Uterus (tissue), 4 donors: ENCODE measurements around the gene GJB2. TPM values are rescaled to one million over a fixed set of nuclear protein-coding genes. Genes with fewer than 3 reads are reported as not detected.

Experiments used
- DNase-seq, 2 donors: peaks; one replicate each; pipeline ENCODE4 v3.0.0-alpha.2; 2019 to 2020
- H3K27ac ChIP-seq, 2 donors: fragments of 200-600 bp; sonication (generic); 1 replicate in 1 of 2; 2 replicates in 1 of 2; pipeline ENCODE4 v1.5.1; 2016 to 2018
- H3K27me3 ChIP-seq, 2 donors: fragments of 200-600 bp; sonication (generic); one replicate each; pipeline ENCODE4 v1.5.1; 2018 to 2019; ENCODE audit warnings: control low read depth in 1 of 2
- H3K36me3 ChIP-seq, 2 donors: fragments of 200-600 bp; sonication (generic); one replicate each; pipeline ENCODE4 v1.5.1; 2019; ENCODE audit warnings: control low read depth in 1 of 2
- H3K4me1 ChIP-seq, 2 donors: fragments of 200-600 bp; sonication (generic); one replicate each; pipeline ENCODE4 v1.5.1; 2018 to 2019; ENCODE audit warnings: control low read depth in 1 of 2
- H3K4me3 ChIP-seq, 2 donors: fragments of 200-600 bp; sonication (generic); 1 replicate in 1 of 2; 2 replicates in 1 of 2; pipeline ENCODE4 v1.5.1; 2018 to 2019; ENCODE audit warnings: mild to moderate bottlenecking in 1 of 2
- H3K9me3 ChIP-seq, 2 donors: fragments of 200-600 bp; sonication (generic); one replicate each; pipeline ENCODE4 v1.5.1; 2019; ENCODE audit warnings: control low read depth in 1 of 2
- CTCF ChIP-seq, 4 experiments: fragments of 200-600 bp in 2 of 4; fragments of 450-650 bp in 2 of 4; sonication (generic) in 2 of 4; IDR thresholded peaks; one replicate each; pipeline ENCODE4 v1.5.1; 2016 to 2019; ENCODE audit warnings: antibody characterized with exemption in 4 of 4, mild to moderate bottlenecking in 2 of 4, moderate library complexity in 1 of 4
- POLR2A ChIP-seq, 2 donors: fragments of 450-650 bp; IDR thresholded peaks; one replicate each; pipeline ENCODE4 v1.6.1; 2016; ENCODE audit warnings: antibody characterized with exemption in 2 of 2, mild to moderate bottlenecking in 1 of 2, moderate library complexity in 1 of 2
- intact Hi-C: fragments of 100-400 bp; cut with DNase I; formaldehyde crosslinking; loops from one replicate; pipeline ENCODE4 v1.15.1; 2023; ENCODE audit warnings: low total_unique reads
- total RNA-seq, 4 donors: library from RNA; depleted of rRNA in 3 of 4; stranded (reverse); fragments of >200 nt in 3 of 4; gene quantifications; one replicate each; pipeline versions ENCODE4 v1.1.0 to v1.2.4, GENCODE V29; 2014 to 2023
- donor health status: DM: yes; HTN: yes; CAD: no.

The GJB2 gene
- total RNA-seq, 4 donors from 2014 or later, result 1.2 to 2.5 TPM; not detected in 2

- intact Hi-C loops, result no loop called here
Measured at GRCh38 chr13:20145521-20145920, 47.2 kb downstream of the GJB2 start.

GRCh38 chr13:20144141-20144850, 48.4 kb downstream of the GJB2 start:
- H3K36me3 ChIP-seq, result no peaks in the 10 kb centered on the region
- no peak for DNase-seq
- H3K4me1 ChIP-seq, result no peaks in the 10 kb centered on the region
- no peaks in the 10 kb centered on the region for H3K9me3 ChIP-seq
- peaks cover 3 to 5% of the 10 kb centered on the region in 2 donors for H3K27me3 ChIP-seq
- no peak overlapping the region for H3K4me3 ChIP-seq
- intact Hi-C loops, result no loop called here
- no peak overlapping the region for H3K27ac ChIP-seq
- TF ChIP-seq CTCF (IDR thresholded peaks at IDR 0.05) (no peak), POLR2A (IDR thresholded peaks at IDR 0.05) (no peak)

More at GRCh38 chr13:20145521-20145920, 47.2 kb downstream of the GJB2 start:
- no peak for TF ChIP-seq CTCF (IDR thresholded peaks at IDR 0.05)
- no peak for TF ChIP-seq POLR2A (IDR thresholded peaks at IDR 0.05)
- H3K9me3 ChIP-seq, result no peaks in the 10 kb centered on the region
- peaks cover 0 to 5% of the 10 kb centered on the region in 2 donors for H3K27me3 ChIP-seq
- DNase-seq, result no peak
- no peaks in the 10 kb centered on the region for H3K36me3 ChIP-seq
- H3K4me1 ChIP-seq, result no peaks in the 10 kb centered on the region
- no peak overlapping the region for H3K4me3 ChIP-seq
- no peak overlapping the region for H3K27ac ChIP-seq

- TF ChIP-seq POLR2A (IDR thresholded peaks at IDR 0.05) (no peak), CTCF (IDR thresholded peaks at IDR 0.05) (no peak)
- Histone ChIP-seq H3K4me3 (no peak overlapping the region), H3K27me3 (peaks cover 5 to 9% of the 10 kb centered on the region in 2 donors), H3K9me3 (no peaks in the 10 kb centered on the region), H3K4me1 (no peaks in the 10 kb centered on the region), H3K36me3 (no peaks in the 10 kb centered on the region), H3K27ac (no peak overlapping the region)
- no peak for DNase-seq
- intact Hi-C loops, result no loop called here
Measured at GRCh38 chr13:20142927-20143480, 49.7 kb downstream of the GJB2 start.

- H3K4me3 ChIP-seq, result no peak overlapping the region
- no peak for DNase-seq
- intact Hi-C loops, result no loop called here
- peaks cover 5 to 11% of the 10 kb centered on the region in 2 donors for H3K27me3 ChIP-seq
- no peaks in the 10 kb centered on the region for H3K9me3 ChIP-seq
- no peak overlapping the region for H3K27ac ChIP-seq
- no peaks in the 10 kb centered on the region for H3K36me3 ChIP-seq
- no peaks in the 10 kb centered on the region for H3K4me1 ChIP-seq
- TF ChIP-seq CTCF (IDR thresholded peaks at IDR 0.05) (no peak), POLR2A (IDR thresholded peaks at IDR 0.05) (no peak)
Measured at GRCh38 chr13:20142023-20142926, 50.5 kb downstream of the GJB2 start.
